GM23338 (cell line): ENCODE measurements around the gene SEL1L2. TPM values are rescaled to one million over a fixed set of nuclear protein-coding genes. Genes with fewer than 3 reads are reported as not detected.

Source experiments
- ATAC-seq: fragments of 200-7000 bp; cut with Tn5 transposase; 3 replicates; pipeline ENCODE4 v1.9.1; 2020
- DNase-seq: peaks from one replicate; pipeline ENCODE4 v3.0.0-alpha.2; 2015; ENCODE audit warnings: low spot score
- H2AFZ ChIP-seq: fragments of 200-600 bp; sonication (generic); 2 replicates; pipeline ENCODE4 v1.8.0; 2016; ENCODE audit warnings: antibody characterized with exemption, mild to moderate bottlenecking, moderate library complexity
- H3F3A ChIP-seq: fragments of 200-600 bp; sonication (generic); replicated peaks from 2 replicates; pipeline ENCODE4 v1.8.0; 2017; ENCODE audit warnings: antibody characterized with exemption, mixed run types, low read depth
- H3K27ac ChIP-seq: fragments of 200-600 bp; sonication (generic); 2 replicates; pipeline ENCODE4 v1.6.1; 2016; ENCODE audit warnings: low read depth
- H3K27me3 ChIP-seq: fragments of 200-600 bp; sonication (generic); 2 replicates; pipeline ENCODE4 v1.8.0; 2016; ENCODE audit warnings: mild to moderate bottlenecking, mixed run types, moderate library complexity; ENCODE audit not compliant: insufficient read depth
- H3K36me3 ChIP-seq: fragments of 200-600 bp; sonication (generic); 2 replicates; pipeline ENCODE4 v1.8.0; 2016; ENCODE audit warnings: mild to moderate bottlenecking; ENCODE audit not compliant: insufficient read depth
- H3K4me1 ChIP-seq: fragments of 200-600 bp; sonication (generic); 2 replicates; pipeline ENCODE4 v1.8.0; 2016; ENCODE audit warnings: mild to moderate bottlenecking, moderate library complexity; ENCODE audit not compliant: insufficient read depth
- H3K4me2 ChIP-seq: fragments of 200-600 bp; sonication (generic); 2 replicates; pipeline ENCODE4 v1.7.1; 2017; ENCODE audit warnings: mixed run types
- H3K4me3 ChIP-seq: fragments of 200-600 bp; sonication (generic); 2 replicates; pipeline ENCODE4 v1.6.1; 2016; ENCODE audit warnings: mixed run types
- H3K79me2 ChIP-seq: fragments of 200-600 bp; sonication (generic); replicated peaks from 2 replicates; pipeline ENCODE4 v1.8.0; 2017; ENCODE audit warnings: mild to moderate bottlenecking; ENCODE audit not compliant: insufficient read depth
- H3K9me2 ChIP-seq: fragments of 200-600 bp; sonication (generic); 2 replicates; pipeline ENCODE4 v1.8.0; 2017; ENCODE audit not compliant: insufficient read depth
- H4K20me1 ChIP-seq: fragments of 200-600 bp; sonication (generic); replicated peaks from 2 replicates; pipeline ENCODE4 v1.8.0; 2017; ENCODE audit warnings: mild to moderate bottlenecking; ENCODE audit not compliant: insufficient read depth
- H3K27ac Mint-ChIP-seq: 2 replicates; pipeline ENCODE4 v1.8.0; 2020; ENCODE audit warnings: inconsistent platforms, mild to moderate bottlenecking, moderate library complexity, mixed read lengths
- H3K27me3 Mint-ChIP-seq: 3 replicates; pipeline ENCODE4 v1.8.0; 2022; ENCODE audit warnings: low read depth, mild to moderate bottlenecking, moderate library complexity, mixed read lengths, inconsistent platforms; ENCODE audit not compliant: insufficient read depth, poor library complexity
- H3K36me3 Mint-ChIP-seq: 3 replicates; pipeline ENCODE4 v1.8.0; 2021; ENCODE audit warnings: low read depth, mild to moderate bottlenecking, inconsistent platforms, moderate library complexity, mixed read lengths
- H3K4me1 Mint-ChIP-seq: 3 replicates; pipeline ENCODE4 v1.8.0; 2020; ENCODE audit warnings: mild to moderate bottlenecking, inconsistent platforms, mixed read lengths
- H3K4me3 Mint-ChIP-seq: 3 replicates; pipeline ENCODE4 v1.8.0; 2021; ENCODE audit warnings: moderate library complexity, mild to moderate bottlenecking, inconsistent platforms, mixed read lengths
- H3K9me3 Mint-ChIP-seq: 3 replicates; pipeline ENCODE4 v1.8.0; 2020; ENCODE audit warnings: moderate library complexity, mild to moderate bottlenecking, inconsistent platforms, mixed read lengths
- CREB1 ChIP-seq: fragments of 250-450 bp; sonication (Bioruptor Pico); IDR thresholded peaks from 2 replicates; pipeline ENCODE4 v1.5.0; 2020; ENCODE audit warnings: low read depth, mild to moderate bottlenecking, moderate library complexity
- EZH2 ChIP-seq: fragments of 200-600 bp; sonication (generic); IDR thresholded peaks from one replicate; pipeline ENCODE4 v1.8.0; 2017; ENCODE audit warnings: antibody characterized with exemption, mild to moderate bottlenecking, low read depth; ENCODE audit not compliant: unreplicated experiment
- EZH2phosphoT487 ChIP-seq: fragments of 200-600 bp; sonication (generic); IDR thresholded peaks from one replicate; pipeline ENCODE4 v1.8.1; 2018; ENCODE audit warnings: antibody characterized with exemption; ENCODE audit not compliant: unreplicated experiment
- JUNB ChIP-seq: IDR thresholded peaks from one replicate; pipeline ENCODE4 v1.6.1; 2016; ENCODE audit warnings: antibody characterized with exemption; ENCODE audit not compliant: unreplicated experiment
- NANOG ChIP-seq: IDR thresholded peaks from 2 replicates; pipeline ENCODE4 v1.6.1; 2016; ENCODE audit warnings: antibody characterized with exemption, borderline replicate concordance
- POLR2AphosphoS5 ChIP-seq: IDR thresholded peaks from 2 replicates; pipeline ENCODE4 v1.6.1; 2016; ENCODE audit warnings: antibody characterized with exemption, low read depth
- STAT1 ChIP-seq: IDR thresholded peaks from one replicate; pipeline ENCODE4 v1.6.1; 2016; ENCODE audit warnings: antibody characterized with exemption; ENCODE audit not compliant: unreplicated experiment
- ZNF114 ChIP-seq: fragments of 250-450 bp; sonication (Bioruptor Pico); IDR thresholded peaks from 2 replicates; pipeline ENCODE4 v1.5.0; 2020; ENCODE audit warnings: mild to moderate bottlenecking, moderate library complexity
- ZNF331 ChIP-seq: fragments of 250-450 bp; sonication (Bioruptor Pico); IDR thresholded peaks from 2 replicates; pipeline ENCODE4 v1.5.0; 2020; ENCODE audit warnings: low read depth, mild to moderate bottlenecking, moderate library complexity
- polyA plus RNA-seq: library from polyadenylated mRNA; unstranded; fragments of >200 nt; fragmentation: Nextera tagmentation; extraction: Ambion mirVana; gene quantifications from 2 replicates; pipeline ENCODE4 v1.2.1, GENCODE V29; 2016
- total RNA-seq: library from RNA; depleted of rRNA; stranded (reverse); fragments of >200 nt; shearing (Covaris generic); gene quantifications from 2 replicates; pipeline ENCODE4 v1.2.3, GENCODE V29; 2014
- TF ChIP-seq, protein P1 (sequence below): IDR thresholded peaks from 2 replicates; pipeline ENCODE4 v1.6.1; 2016; ENCODE audit warnings: antibody characterized with exemption
- TF ChIP-seq, protein P2 (sequence below), 2 experiments: fragments of 200-600 bp in 1 of 2; sonication (generic) in 1 of 2; conservative IDR thresholded peaks; 2 replicates each; pipeline versions ENCODE4 v1.5.1 to v1.6.1; 2016 to 2017; ENCODE audit warnings: antibody characterized with exemption in 2 of 2, low read depth in 2 of 2, mild to moderate bottlenecking in 2 of 2, moderate library complexity in 1 of 2
- TF ChIP-seq, protein P3 (sequence below): fragments of 250-450 bp; sonication (Bioruptor Pico); IDR thresholded peaks from 2 replicates; pipeline ENCODE4 v1.5.0; 2020; ENCODE audit warnings: mild to moderate bottlenecking, moderate library complexity
- TF ChIP-seq, protein P4 (sequence below): IDR thresholded peaks from one replicate; pipeline ENCODE4 v1.6.1; 2018; ENCODE audit warnings: antibody characterized with exemption; ENCODE audit not compliant: unreplicated experiment

The SEL1L2 gene
- total and polyA plus RNA-seq, 2 experiments from 2014 or later = not detected

DNA sequence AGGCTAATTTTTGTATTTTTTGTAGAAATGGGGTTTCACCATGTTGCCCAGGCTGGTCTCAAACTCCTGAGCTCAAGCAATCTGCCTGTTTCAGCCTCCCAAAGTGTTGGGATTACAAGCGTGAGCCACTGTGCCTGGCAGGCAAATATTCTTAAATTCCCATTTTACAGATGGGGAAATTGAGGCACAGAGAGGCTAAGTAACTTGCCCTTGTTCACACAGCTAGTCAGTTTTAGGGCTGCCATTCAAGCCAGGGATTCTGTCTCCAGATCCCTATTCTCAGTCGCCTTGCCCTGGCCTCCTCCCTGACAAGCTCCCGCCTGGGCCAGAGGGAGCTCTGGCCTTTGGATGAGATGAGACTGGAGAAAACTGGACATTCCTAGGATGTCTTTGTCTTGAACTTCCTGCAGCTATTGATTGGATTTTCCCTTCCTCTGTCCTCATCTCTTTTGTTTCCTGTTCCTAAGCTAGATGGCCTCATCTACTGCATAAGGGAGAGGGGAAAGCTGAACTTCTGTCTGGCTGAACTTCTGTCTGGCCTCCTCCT is 115.1 kb downstream of the SEL1L2 start:
- Mint-ChIP-seq H3K36me3 (no peaks in the 10 kb centered on the region; the same call in 2 of the 3 replicates), H3K4me1 (peaks cover 27% of the 10 kb centered on the region), H3K27me3 (peaks cover 2% of the 10 kb centered on the region), H3K4me3 (no peak overlapping the region), H3K9me3 (0 out of 3 replicates have a peak, but pooled peaks cover 3% of the 10 kb centered on the region), H3K27ac (no peak overlapping the region; the same call in 1 of the 2 replicates)
- Histone ChIP-seq H3K4me3 (peak overlapping the region; percentile 1; the same call in 1 of the 2 replicates), H3K9me2 (0 out of 2 replicates have a peak, but pooled peaks cover 7% of the 10 kb centered on the region), H4K20me1 (no peaks in the 10 kb centered on the region), H3F3A (no peaks in the 10 kb centered on the region), H3K27ac (peak overlapping the region; percentile 57), H3K79me2 (no peaks in the 10 kb centered on the region), H3K4me1 (peaks cover 27% of the 10 kb centered on the region), H2AFZ (peak overlapping the region; percentile 78; the same call in 1 of the 2 replicates), H3K4me2 (peak overlapping the region; percentile 57), H3K27me3 (no peaks in the 10 kb centered on the region), H3K36me3 (no peaks in the 10 kb centered on the region)
- DNase-seq = peak; percentile 29
- ATAC-seq = peak; percentile 14
- TF ChIP-seq NANOG (no peak), CREB1 (CRISPR knock-in tag) (no peak), EZH2 (no peak), EZH2phosphoT487 (no peak), JUNB (no peak), POLR2AphosphoS5 (no peak), ZNF331 (no peak), STAT1 (no peak), ZNF114 (CRISPR knock-in tag) (no peak)
- TF ChIP-seq, protein P1, sequence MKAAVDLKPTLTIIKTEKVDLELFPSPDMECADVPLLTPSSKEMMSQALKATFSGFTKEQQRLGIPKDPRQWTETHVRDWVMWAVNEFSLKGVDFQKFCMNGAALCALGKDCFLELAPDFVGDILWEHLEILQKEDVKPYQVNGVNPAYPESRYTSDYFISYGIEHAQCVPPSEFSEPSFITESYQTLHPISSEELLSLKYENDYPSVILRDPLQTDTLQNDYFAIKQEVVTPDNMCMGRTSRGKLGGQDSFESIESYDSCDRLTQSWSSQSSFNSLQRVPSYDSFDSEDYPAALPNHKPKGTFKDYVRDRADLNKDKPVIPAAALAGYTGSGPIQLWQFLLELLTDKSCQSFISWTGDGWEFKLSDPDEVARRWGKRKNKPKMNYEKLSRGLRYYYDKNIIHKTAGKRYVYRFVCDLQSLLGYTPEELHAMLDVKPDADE = no peak
- TF ChIP-seq, protein P2, sequence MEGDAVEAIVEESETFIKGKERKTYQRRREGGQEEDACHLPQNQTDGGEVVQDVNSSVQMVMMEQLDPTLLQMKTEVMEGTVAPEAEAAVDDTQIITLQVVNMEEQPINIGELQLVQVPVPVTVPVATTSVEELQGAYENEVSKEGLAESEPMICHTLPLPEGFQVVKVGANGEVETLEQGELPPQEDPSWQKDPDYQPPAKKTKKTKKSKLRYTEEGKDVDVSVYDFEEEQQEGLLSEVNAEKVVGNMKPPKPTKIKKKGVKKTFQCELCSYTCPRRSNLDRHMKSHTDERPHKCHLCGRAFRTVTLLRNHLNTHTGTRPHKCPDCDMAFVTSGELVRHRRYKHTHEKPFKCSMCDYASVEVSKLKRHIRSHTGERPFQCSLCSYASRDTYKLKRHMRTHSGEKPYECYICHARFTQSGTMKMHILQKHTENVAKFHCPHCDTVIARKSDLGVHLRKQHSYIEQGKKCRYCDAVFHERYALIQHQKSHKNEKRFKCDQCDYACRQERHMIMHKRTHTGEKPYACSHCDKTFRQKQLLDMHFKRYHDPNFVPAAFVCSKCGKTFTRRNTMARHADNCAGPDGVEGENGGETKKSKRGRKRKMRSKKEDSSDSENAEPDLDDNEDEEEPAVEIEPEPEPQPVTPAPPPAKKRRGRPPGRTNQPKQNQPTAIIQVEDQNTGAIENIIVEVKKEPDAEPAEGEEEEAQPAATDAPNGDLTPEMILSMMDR (conservative IDR thresholded peaks at IDR 0.05; ENCODE audit: low read depth in 2 of 2) = no peak
- TF ChIP-seq, protein P3, sequence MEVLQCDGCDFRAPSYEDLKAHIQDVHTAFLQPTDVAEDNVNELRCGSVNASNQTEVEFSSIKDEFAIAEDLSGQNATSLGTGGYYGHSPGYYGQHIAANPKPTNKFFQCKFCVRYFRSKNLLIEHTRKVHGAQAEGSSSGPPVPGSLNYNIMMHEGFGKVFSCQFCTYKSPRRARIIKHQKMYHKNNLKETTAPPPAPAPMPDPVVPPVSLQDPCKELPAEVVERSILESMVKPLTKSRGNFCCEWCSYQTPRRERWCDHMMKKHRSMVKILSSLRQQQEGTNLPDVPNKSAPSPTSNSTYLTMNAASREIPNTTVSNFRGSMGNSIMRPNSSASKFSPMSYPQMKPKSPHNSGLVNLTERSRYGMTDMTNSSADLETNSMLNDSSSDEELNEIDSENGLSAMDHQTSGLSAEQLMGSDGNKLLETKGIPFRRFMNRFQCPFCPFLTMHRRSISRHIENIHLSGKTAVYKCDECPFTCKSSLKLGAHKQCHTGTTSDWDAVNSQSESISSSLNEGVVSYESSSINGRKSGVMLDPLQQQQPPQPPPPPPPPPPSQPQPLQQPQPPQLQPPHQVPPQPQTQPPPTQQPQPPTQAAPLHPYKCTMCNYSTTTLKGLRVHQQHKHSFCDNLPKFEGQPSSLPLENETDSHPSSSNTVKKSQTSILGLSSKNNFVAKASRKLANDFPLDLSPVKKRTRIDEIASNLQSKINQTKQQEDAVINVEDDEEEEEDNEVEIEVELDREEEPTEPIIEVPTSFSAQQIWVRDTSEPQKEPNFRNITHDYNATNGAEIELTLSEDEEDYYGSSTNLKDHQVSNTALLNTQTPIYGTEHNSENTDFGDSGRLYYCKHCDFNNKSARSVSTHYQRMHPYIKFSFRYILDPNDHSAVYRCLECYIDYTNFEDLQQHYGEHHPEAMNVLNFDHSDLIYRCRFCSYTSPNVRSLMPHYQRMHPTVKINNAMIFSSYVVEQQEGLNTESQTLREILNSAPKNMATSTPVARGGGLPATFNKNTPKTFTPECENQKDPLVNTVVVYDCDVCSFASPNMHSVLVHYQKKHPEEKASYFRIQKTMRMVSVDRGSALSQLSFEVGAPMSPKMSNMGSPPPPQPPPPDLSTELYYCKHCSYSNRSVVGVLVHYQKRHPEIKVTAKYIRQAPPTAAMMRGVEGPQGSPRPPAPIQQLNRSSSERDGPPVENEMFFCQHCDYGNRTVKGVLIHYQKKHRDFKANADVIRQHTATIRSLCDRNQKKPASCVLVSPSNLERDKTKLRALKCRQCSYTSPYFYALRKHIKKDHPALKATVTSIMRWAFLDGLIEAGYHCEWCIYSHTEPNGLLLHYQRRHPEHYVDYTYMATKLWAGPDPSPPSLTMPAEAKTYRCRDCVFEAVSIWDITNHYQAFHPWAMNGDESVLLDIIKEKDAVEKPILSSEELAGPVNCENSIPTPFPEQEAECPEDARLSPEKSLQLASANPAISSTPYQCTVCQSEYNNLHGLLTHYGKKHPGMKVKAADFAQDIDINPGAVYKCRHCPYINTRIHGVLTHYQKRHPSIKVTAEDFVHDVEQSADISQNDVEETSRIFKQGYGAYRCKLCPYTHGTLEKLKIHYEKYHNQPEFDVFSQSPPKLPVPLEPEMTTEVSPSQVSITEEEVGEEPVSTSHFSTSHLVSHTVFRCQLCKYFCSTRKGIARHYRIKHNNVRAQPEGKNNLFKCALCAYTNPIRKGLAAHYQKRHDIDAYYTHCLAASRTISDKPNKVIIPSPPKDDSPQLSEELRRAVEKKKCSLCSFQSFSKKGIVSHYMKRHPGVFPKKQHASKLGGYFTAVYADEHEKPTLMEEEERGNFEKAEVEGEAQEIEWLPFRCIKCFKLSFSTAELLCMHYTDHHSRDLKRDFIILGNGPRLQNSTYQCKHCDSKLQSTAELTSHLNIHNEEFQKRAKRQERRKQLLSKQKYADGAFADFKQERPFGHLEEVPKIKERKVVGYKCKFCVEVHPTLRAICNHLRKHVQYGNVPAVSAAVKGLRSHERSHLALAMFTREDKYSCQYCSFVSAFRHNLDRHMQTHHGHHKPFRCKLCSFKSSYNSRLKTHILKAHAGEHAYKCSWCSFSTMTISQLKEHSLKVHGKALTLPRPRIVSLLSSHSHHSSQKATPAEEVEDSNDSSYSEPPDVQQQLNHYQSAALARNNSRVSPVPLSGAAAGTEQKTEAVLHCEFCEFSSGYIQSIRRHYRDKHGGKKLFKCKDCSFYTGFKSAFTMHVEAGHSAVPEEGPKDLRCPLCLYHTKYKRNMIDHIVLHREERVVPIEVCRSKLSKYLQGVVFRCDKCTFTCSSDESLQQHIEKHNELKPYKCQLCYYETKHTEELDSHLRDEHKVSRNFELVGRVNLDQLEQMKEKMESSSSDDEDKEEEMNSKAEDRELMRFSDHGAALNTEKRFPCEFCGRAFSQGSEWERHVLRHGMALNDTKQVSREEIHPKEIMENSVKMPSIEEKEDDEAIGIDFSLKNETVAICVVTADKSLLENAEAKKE (CRISPR knock-in tag) = no peak
- TF ChIP-seq, protein P4, sequence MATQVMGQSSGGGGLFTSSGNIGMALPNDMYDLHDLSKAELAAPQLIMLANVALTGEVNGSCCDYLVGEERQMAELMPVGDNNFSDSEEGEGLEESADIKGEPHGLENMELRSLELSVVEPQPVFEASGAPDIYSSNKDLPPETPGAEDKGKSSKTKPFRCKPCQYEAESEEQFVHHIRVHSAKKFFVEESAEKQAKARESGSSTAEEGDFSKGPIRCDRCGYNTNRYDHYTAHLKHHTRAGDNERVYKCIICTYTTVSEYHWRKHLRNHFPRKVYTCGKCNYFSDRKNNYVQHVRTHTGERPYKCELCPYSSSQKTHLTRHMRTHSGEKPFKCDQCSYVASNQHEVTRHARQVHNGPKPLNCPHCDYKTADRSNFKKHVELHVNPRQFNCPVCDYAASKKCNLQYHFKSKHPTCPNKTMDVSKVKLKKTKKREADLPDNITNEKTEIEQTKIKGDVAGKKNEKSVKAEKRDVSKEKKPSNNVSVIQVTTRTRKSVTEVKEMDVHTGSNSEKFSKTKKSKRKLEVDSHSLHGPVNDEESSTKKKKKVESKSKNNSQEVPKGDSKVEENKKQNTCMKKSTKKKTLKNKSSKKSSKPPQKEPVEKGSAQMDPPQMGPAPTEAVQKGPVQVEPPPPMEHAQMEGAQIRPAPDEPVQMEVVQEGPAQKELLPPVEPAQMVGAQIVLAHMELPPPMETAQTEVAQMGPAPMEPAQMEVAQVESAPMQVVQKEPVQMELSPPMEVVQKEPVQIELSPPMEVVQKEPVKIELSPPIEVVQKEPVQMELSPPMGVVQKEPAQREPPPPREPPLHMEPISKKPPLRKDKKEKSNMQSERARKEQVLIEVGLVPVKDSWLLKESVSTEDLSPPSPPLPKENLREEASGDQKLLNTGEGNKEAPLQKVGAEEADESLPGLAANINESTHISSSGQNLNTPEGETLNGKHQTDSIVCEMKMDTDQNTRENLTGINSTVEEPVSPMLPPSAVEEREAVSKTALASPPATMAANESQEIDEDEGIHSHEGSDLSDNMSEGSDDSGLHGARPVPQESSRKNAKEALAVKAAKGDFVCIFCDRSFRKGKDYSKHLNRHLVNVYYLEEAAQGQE = no peak
